ENCODE measurements around the gene LCN9.

LCN9 gene

GRCh38 chr9:135661816-135662560, 1.1 kb upstream of the LCN9 start:
- Histone ChIP-seq H3K27me3 (replicated peaks; ENCODE audit: control insufficient read depth, insufficient read depth, low read length) (no peaks in the 10 kb centered on the region), H3K4me3 (replicated peaks; ENCODE audit: low read depth, low read length) (no peak overlapping the region), H3K36me3 (ENCODE audit: control insufficient read depth, insufficient read depth, low read length) (no peaks in the 10 kb centered on the region)
- DNase-seq (ENCODE audit: extremely low read depth, insufficient read length): no peak
- TF ChIP-seq, protein P1, sequence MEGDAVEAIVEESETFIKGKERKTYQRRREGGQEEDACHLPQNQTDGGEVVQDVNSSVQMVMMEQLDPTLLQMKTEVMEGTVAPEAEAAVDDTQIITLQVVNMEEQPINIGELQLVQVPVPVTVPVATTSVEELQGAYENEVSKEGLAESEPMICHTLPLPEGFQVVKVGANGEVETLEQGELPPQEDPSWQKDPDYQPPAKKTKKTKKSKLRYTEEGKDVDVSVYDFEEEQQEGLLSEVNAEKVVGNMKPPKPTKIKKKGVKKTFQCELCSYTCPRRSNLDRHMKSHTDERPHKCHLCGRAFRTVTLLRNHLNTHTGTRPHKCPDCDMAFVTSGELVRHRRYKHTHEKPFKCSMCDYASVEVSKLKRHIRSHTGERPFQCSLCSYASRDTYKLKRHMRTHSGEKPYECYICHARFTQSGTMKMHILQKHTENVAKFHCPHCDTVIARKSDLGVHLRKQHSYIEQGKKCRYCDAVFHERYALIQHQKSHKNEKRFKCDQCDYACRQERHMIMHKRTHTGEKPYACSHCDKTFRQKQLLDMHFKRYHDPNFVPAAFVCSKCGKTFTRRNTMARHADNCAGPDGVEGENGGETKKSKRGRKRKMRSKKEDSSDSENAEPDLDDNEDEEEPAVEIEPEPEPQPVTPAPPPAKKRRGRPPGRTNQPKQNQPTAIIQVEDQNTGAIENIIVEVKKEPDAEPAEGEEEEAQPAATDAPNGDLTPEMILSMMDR (IDR thresholded peaks at IDR 0.05; ENCODE audit: insufficient read depth, low read length, poor library complexity, severe bottlenecking): no peak

GRCh38 chr9:135663451-135663770, 302 bp downstream of the LCN9 start:
- Histone ChIP-seq H3K27me3 (replicated peaks; ENCODE audit: control insufficient read depth, insufficient read depth, low read length) (no peaks in the 10 kb centered on the region), H3K4me3 (replicated peaks; ENCODE audit: low read depth, low read length) (no peak overlapping the region), H3K36me3 (ENCODE audit: control insufficient read depth, insufficient read depth, low read length) (no peaks in the 10 kb centered on the region)
- no peak for DNase-seq (ENCODE audit: extremely low read depth, insufficient read length)
- TF ChIP-seq, protein P1 (IDR thresholded peaks at IDR 0.05; ENCODE audit: insufficient read depth, low read length, poor library complexity, severe bottlenecking): no peak

DNA sequence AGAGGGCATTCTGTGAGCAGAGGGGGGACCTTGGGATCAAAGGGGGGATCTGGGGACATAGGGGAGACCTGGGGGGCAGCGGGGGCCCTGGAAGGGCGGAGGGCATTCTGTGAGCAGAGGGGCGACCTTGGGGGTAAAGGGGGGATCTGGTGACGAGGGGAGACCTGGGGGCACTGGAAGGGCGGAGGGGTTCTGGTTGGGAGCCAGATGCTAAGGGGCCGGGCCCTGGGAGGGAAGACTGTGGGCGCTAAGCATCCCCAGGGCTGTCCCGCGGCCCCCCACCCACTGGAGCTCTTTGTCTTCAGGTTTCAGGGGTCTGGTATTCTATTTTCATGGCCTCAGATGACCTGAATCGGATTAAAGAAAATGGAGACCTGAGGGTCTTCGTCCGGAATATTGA, 748 bp downstream of the LCN9 start:
- no peaks in the 10 kb centered on the region for H3K27me3 ChIP-seq (replicated peaks; ENCODE audit: control insufficient read depth, insufficient read depth, low read length)
- no peak for DNase-seq (ENCODE audit: extremely low read depth, insufficient read length)
- TF ChIP-seq, protein P1 (IDR thresholded peaks at IDR 0.05; ENCODE audit: insufficient read depth, low read length, poor library complexity, severe bottlenecking): no peak
- H3K4me3 ChIP-seq (replicated peaks; ENCODE audit: low read depth, low read length): no peak overlapping the region
- no peaks in the 10 kb centered on the region for H3K36me3 ChIP-seq (ENCODE audit: control insufficient read depth, insufficient read depth, low read length)

GRCh38 chr9:135664266-135664665, 1.2 kb downstream of the LCN9 start:
- no peak for DNase-seq (ENCODE audit: extremely low read depth, insufficient read length)
- TF ChIP-seq, protein P1 (IDR thresholded peaks at IDR 0.05; ENCODE audit: insufficient read depth, low read length, poor library complexity, severe bottlenecking): no peak
- no peak overlapping the region for H3K4me3 ChIP-seq (replicated peaks; ENCODE audit: low read depth, low read length)
- H3K36me3 ChIP-seq (ENCODE audit: control insufficient read depth, insufficient read depth, low read length): no peaks in the 10 kb centered on the region
- no peaks in the 10 kb centered on the region for H3K27me3 ChIP-seq (replicated peaks; ENCODE audit: control insufficient read depth, insufficient read depth, low read length)

- TF ChIP-seq, protein P1 (IDR thresholded peaks at IDR 0.05; ENCODE audit: insufficient read depth, low read length, poor library complexity, severe bottlenecking): no peak
- Histone ChIP-seq H3K27me3 (replicated peaks; ENCODE audit: control insufficient read depth, insufficient read depth, low read length) (no peaks in the 10 kb centered on the region), H3K36me3 (ENCODE audit: control insufficient read depth, insufficient read depth, low read length) (no peaks in the 10 kb centered on the region), H3K4me3 (replicated peaks; ENCODE audit: low read depth, low read length) (no peak overlapping the region)
- DNase-seq (ENCODE audit: extremely low read depth, insufficient read length): no peak
These were observed 2.0 kb downstream of the LCN9 start for GRCh38 chr9:135664801-135665794.

All from GM06990 (cell line).